A549 (cell line): ENCODE data around the gene SLC25A40. TPM values are rescaled to one million over a fixed set of nuclear protein-coding genes. Genes with fewer than 3 reads are reported as not detected.

Source experiments
- ATAC-seq, 2 experiments: fragments of 200-7000 bp in 1 of 2; fragments of >200 bp in 1 of 2; cut with Nextera tagmentation in 1 of 2; cut with Tn5 transposase in 1 of 2; 3 replicates each; pipeline versions ENCODE4 v1.8.0 to v1.9.1; 2018 to 2020; ENCODE audit warnings: mild to moderate bottlenecking in 1 of 2, moderate library complexity in 1 of 2
- CTCF ChIA-PET: fragments of 300-600 bp; sonication (Branson Sonifier 250); formaldehyde crosslinking; extraction: SDS; loops from one replicate; lab custom pipeline; 2021; ENCODE audit warnings: antibody characterized with exemption, inconsistent platforms; lab: Yijun Ruan, JAX
- POLR2A ChIA-PET: fragments of 350-600 bp; formaldehyde crosslinking; extraction: SDS; loops from one replicate; lab custom pipeline; 2021; ENCODE audit warnings: antibody characterized with exemption, inconsistent platforms; lab: Yijun Ruan, JAX
- DNase-seq, 2 experiments: peaks; one replicate each; pipeline versions ENCODE4 v3.0.0 to v3.0.0-alpha.2; 2011 to 2016; ENCODE audit warnings: low read depth in 1 of 2, low spot score in 1 of 2
- FAIRE-seq: peaks from 2 replicates; lab custom pipeline; 2011; peaks lifted over from hg19 to GRCh38; lab: Jason Lieb, UNC
- H3K27ac ChIP-seq, 2 experiments: fragments of >200 bp; sonication (Bioruptor Twin); formaldehyde crosslinking; 3 replicates each; pipeline ENCODE4 v1.5.1; 2016 to 2017
- H3K4me1 ChIP-seq: fragments of >200 bp; sonication (Bioruptor Twin); formaldehyde crosslinking; 3 replicates; pipeline ENCODE4 v1.6.1; 2016
- H3K4me2 ChIP-seq: fragments of >200 bp; sonication (Bioruptor Twin); formaldehyde crosslinking; 3 replicates; pipeline ENCODE4 v1.6.1; 2016
- H3K4me3 ChIP-seq: fragments of >200 bp; sonication (Bioruptor Twin); formaldehyde crosslinking; 3 replicates; pipeline ENCODE4 v1.5.1; 2016
- H3K9me3 ChIP-seq: fragments of >200 bp; sonication (Bioruptor Twin); formaldehyde crosslinking; 3 replicates; pipeline ENCODE4 v1.6.1; 2016
- CBX2 ChIP-seq: fragments of 200-600 bp; sonication (generic); IDR thresholded peaks from 2 replicates; pipeline ENCODE4 v1.6.1; 2016; ENCODE audit warnings: low read depth, mild to moderate bottlenecking, borderline replicate concordance
- FOSB ChIP-seq: fragments of 250-450 bp; sonication (Bioruptor Pico); IDR thresholded peaks from 2 replicates; pipeline ENCODE4 v1.5.0; 2020; ENCODE audit warnings: mild to moderate bottlenecking, moderate library complexity
- FOXS1 ChIP-seq: fragments of 250-450 bp; sonication (Bioruptor Pico); IDR thresholded peaks from 2 replicates; pipeline ENCODE4 v1.5.0; 2020; ENCODE audit warnings: mild to moderate bottlenecking, moderate library complexity
- HDAC2 ChIP-seq: fragments of 200-600 bp; sonication (generic); IDR thresholded peaks from 2 replicates; pipeline ENCODE4 v1.6.1; 2016
- HEYL ChIP-seq: fragments of 250-450 bp; sonication (Bioruptor Pico); IDR thresholded peaks from 2 replicates; pipeline ENCODE4 v1.8.0; 2021; ENCODE audit warnings: mild to moderate bottlenecking, moderate library complexity
- HOXA7 ChIP-seq: fragments of 250-450 bp; sonication (Bioruptor Pico); IDR thresholded peaks from 2 replicates; pipeline ENCODE4 v1.5.0; 2020; ENCODE audit warnings: mild to moderate bottlenecking, moderate library complexity
- HOXB13 ChIP-seq: fragments of 250-450 bp; sonication (Bioruptor Pico); IDR thresholded peaks from 2 replicates; pipeline ENCODE4 v1.5.0; 2020; ENCODE audit warnings: low read depth, mild to moderate bottlenecking, moderate library complexity
- HOXB5 ChIP-seq: fragments of 250-450 bp; sonication (Bioruptor Pico); IDR thresholded peaks from 2 replicates; pipeline ENCODE4 v1.5.0; 2020; ENCODE audit warnings: mild to moderate bottlenecking, moderate library complexity
- JUN ChIP-seq, 2 experiments: fragments of >200 bp; sonication (Bioruptor Twin); formaldehyde crosslinking; IDR thresholded peaks; 2 replicates in 1 of 2; 3 replicates in 1 of 2; pipeline ENCODE4 v1.6.1; 2016 to 2017
- KDM1A ChIP-seq: fragments of 200-600 bp; sonication (generic); IDR thresholded peaks from 2 replicates; pipeline ENCODE4 v1.6.1; 2016; ENCODE audit warnings: low read depth, mild to moderate bottlenecking
- MAFK ChIP-seq: fragments of 450-650 bp; IDR thresholded peaks from 2 replicates; pipeline ENCODE4 v1.6.1; 2014; ENCODE audit not compliant: partially characterized antibody
- MYC ChIP-seq: IDR thresholded peaks from 2 replicates; pipeline ENCODE4 v1.6.1; 2012; ENCODE audit warnings: mild to moderate bottlenecking, inconsistent platforms, low read length, improper control_type of control experiment, borderline replicate concordance
- NPAS2 ChIP-seq: fragments of 250-450 bp; sonication (Bioruptor Pico); IDR thresholded peaks from 2 replicates; pipeline ENCODE4 v1.8.0; 2022; ENCODE audit warnings: mild to moderate bottlenecking, moderate library complexity, borderline replicate concordance
- RFX5 ChIP-seq: fragments of 450-650 bp; IDR thresholded peaks from 2 replicates; pipeline ENCODE4 v1.7.1; 2014; ENCODE audit warnings: antibody characterized with exemption, mild to moderate bottlenecking, moderate library complexity
- RNF2 ChIP-seq: fragments of 200-600 bp; sonication (generic); IDR thresholded peaks from 2 replicates; pipeline ENCODE4 v1.6.1; 2016; ENCODE audit warnings: low read depth, mild to moderate bottlenecking, antibody characterized with exemption, moderate library complexity, borderline replicate concordance
- TFCP2L1 ChIP-seq: fragments of 250-450 bp; sonication (Bioruptor Pico); IDR thresholded peaks from 2 replicates; pipeline ENCODE4 v1.5.0; 2021; ENCODE audit warnings: mild to moderate bottlenecking
- TP53 ChIP-seq: fragments of 250-450 bp; sonication (Bioruptor Pico); IDR thresholded peaks from 2 replicates; pipeline ENCODE4 v1.5.0; 2021; ENCODE audit warnings: mild to moderate bottlenecking, moderate library complexity
- ZSCAN20 ChIP-seq: fragments of 250-450 bp; sonication (Bioruptor Pico); IDR thresholded peaks from 2 replicates; pipeline ENCODE4 v1.8.0; 2022; ENCODE audit warnings: mild to moderate bottlenecking, moderate library complexity
- WGBS: methylation state at CpG from one replicate; pipeline ENCODE4 v1.1.6; 2017; ENCODE audit errors: missing lambda C conversion rate; 5-methylcytosine and 5-hydroxymethylcytosine counted together
- polyA plus RNA-seq, 4 experiments: library from polyadenylated mRNA; depleted of rRNA in 3 of 4; stranded (reverse); fragments of >200 nt; fragmentation: RNase III in 1 of 4; extraction: RNeasy Plus Mini Kit Qiagen cat#74134 plus additional on column Dnase treatment in 1 of 4; gene quantifications; 2 replicates in 3 of 4; 3 replicates in 1 of 4; pipeline ENCODE4 v1.2.3, GENCODE V29; 2011 to 2017
- TF ChIP-seq, protein P1 (sequence below): fragments of 200-600 bp; sonication (generic); IDR thresholded peaks from 2 replicates; pipeline ENCODE4 v1.6.1; 2016; ENCODE audit warnings: antibody characterized with exemption, mild to moderate bottlenecking, moderate library complexity
- TF ChIP-seq, protein P2 (sequence below): fragments of 250-450 bp; sonication (Bioruptor Pico); IDR thresholded peaks from 2 replicates; pipeline ENCODE4 v1.5.0; 2021; ENCODE audit warnings: mild to moderate bottlenecking, moderate library complexity, borderline replicate concordance
- TF ChIP-seq, protein P3 (sequence below): fragments of >200 bp; sonication (Bioruptor Twin); formaldehyde crosslinking; IDR thresholded peaks from 2 replicates; pipeline ENCODE4 v1.6.1; 2016
- TF ChIP-seq, protein P4 (sequence below): IDR thresholded peaks from 2 replicates; pipeline ENCODE4 v1.6.1; 2012
- TF ChIP-seq, protein P5 (sequence below): IDR thresholded peaks from 2 replicates; pipeline ENCODE4 v1.6.1; 2012; ENCODE audit warnings: low read depth, borderline replicate concordance
- TF ChIP-seq, protein P6 (sequence below): fragments of >200 bp; sonication (Bioruptor Twin); formaldehyde crosslinking; IDR thresholded peaks from 3 replicates; pipeline ENCODE4 v1.6.1; 2016
- TF ChIP-seq, protein P7 (sequence below): fragments of 150-350 bp; IDR thresholded peaks from 2 replicates; pipeline ENCODE4 v1.6.1; 2014; ENCODE audit warnings: low read depth, mild to moderate bottlenecking, low read length

The SLC25A40 gene
- polyA plus RNA-seq, 2 of the 4 experiments (the other 2 are of a cell fraction) = 11.8 to 22.0 TPM

DNA sequence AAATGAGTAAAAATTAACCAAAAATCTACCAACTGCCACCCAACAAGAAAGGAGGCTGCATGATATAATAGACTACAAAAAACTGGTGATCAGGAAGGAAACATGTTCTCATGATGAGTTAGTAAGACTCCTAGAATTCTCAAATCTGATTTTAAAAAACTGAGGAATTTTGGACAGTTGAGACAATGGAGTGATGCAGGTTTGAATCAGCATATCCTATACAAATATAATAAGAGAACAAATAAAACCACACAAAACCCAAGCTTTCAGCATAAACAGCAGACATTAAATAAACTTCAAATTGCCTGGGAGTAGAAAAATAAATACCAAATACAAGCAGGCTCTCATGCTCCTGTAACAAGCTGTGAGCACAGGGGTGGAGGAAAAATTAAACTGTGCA lies 57.8 kb downstream of the SLC25A40 start:
- FAIRE-seq = no peak
- Histone ChIP-seq H3K4me2 (no peak overlapping the region), H3K27ac (no peak overlapping the region), H3K9me3 (no peaks in the 10 kb centered on the region), H3K4me1 (no peaks in the 10 kb centered on the region)
- CTCF ChIA-PET = no interaction called here
- no peak for DNase-seq
- ATAC-seq = no peak
- no peak for TF ChIP-seq HOXB5 (CRISPR knock-in tag)
- TF ChIP-seq, protein P1, sequence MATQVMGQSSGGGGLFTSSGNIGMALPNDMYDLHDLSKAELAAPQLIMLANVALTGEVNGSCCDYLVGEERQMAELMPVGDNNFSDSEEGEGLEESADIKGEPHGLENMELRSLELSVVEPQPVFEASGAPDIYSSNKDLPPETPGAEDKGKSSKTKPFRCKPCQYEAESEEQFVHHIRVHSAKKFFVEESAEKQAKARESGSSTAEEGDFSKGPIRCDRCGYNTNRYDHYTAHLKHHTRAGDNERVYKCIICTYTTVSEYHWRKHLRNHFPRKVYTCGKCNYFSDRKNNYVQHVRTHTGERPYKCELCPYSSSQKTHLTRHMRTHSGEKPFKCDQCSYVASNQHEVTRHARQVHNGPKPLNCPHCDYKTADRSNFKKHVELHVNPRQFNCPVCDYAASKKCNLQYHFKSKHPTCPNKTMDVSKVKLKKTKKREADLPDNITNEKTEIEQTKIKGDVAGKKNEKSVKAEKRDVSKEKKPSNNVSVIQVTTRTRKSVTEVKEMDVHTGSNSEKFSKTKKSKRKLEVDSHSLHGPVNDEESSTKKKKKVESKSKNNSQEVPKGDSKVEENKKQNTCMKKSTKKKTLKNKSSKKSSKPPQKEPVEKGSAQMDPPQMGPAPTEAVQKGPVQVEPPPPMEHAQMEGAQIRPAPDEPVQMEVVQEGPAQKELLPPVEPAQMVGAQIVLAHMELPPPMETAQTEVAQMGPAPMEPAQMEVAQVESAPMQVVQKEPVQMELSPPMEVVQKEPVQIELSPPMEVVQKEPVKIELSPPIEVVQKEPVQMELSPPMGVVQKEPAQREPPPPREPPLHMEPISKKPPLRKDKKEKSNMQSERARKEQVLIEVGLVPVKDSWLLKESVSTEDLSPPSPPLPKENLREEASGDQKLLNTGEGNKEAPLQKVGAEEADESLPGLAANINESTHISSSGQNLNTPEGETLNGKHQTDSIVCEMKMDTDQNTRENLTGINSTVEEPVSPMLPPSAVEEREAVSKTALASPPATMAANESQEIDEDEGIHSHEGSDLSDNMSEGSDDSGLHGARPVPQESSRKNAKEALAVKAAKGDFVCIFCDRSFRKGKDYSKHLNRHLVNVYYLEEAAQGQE = no peak
- no peak for TF ChIP-seq HDAC2
- no peak for TF ChIP-seq KDM1A
- TF ChIP-seq MAFK = no peak
- no peak for TF ChIP-seq TP53 (CRISPR knock-in tag)
- TF ChIP-seq HOXB13 (CRISPR knock-in tag) = no peak
- TF ChIP-seq, protein P2, sequence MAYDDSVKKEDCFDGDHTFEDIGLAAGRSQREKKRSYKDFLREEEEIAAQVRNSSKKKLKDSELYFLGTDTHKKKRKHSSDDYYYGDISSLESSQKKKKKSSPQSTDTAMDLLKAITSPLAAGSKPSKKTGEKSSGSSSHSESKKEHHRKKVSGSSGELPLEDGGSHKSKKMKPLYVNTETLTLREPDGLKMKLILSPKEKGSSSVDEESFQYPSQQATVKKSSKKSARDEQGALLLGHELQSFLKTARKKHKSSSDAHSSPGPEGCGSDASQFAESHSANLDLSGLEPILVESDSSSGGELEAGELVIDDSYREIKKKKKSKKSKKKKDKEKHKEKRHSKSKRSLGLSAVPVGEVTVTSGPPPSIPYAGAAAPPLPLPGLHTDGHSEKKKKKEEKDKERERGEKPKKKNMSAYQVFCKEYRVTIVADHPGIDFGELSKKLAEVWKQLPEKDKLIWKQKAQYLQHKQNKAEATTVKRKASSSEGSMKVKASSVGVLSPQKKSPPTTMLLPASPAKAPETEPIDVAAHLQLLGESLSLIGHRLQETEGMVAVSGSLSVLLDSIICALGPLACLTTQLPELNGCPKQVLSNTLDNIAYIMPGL (CRISPR knock-in tag) = no peak
- TF ChIP-seq ZSCAN20 (CRISPR knock-in tag) = no peak
- TF ChIP-seq RNF2 = no peak
- TF ChIP-seq, protein P3, sequence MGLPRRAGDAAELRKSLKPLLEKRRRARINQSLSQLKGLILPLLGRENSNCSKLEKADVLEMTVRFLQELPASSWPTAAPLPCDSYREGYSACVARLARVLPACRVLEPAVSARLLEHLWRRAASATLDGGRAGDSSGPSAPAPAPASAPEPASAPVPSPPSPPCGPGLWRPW = no peak
- TF ChIP-seq TFCP2L1 (CRISPR knock-in tag) = no peak
- TF ChIP-seq, protein P4, sequence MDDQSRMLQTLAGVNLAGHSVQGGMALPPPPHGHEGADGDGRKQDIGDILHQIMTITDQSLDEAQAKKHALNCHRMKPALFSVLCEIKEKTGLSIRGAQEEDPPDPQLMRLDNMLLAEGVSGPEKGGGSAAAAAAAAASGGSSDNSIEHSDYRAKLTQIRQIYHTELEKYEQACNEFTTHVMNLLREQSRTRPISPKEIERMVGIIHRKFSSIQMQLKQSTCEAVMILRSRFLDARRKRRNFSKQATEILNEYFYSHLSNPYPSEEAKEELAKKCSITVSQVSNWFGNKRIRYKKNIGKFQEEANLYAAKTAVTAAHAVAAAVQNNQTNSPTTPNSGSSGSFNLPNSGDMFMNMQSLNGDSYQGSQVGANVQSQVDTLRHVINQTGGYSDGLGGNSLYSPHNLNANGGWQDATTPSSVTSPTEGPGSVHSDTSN = no peak
- no peak for TF ChIP-seq CBX2
- TF ChIP-seq, protein P5, sequence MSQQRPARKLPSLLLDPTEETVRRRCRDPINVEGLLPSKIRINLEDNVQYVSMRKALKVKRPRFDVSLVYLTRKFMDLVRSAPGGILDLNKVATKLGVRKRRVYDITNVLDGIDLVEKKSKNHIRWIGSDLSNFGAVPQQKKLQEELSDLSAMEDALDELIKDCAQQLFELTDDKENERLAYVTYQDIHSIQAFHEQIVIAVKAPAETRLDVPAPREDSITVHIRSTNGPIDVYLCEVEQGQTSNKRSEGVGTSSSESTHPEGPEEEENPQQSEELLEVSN = no peak
- TF ChIP-seq NPAS2 (CRISPR knock-in tag) = no peak
- TF ChIP-seq, all 56 proteins: peak for 0
- H3K4me3 ChIP-seq = no peak overlapping the region
- POLR2A ChIA-PET = no interaction called here

DNA sequence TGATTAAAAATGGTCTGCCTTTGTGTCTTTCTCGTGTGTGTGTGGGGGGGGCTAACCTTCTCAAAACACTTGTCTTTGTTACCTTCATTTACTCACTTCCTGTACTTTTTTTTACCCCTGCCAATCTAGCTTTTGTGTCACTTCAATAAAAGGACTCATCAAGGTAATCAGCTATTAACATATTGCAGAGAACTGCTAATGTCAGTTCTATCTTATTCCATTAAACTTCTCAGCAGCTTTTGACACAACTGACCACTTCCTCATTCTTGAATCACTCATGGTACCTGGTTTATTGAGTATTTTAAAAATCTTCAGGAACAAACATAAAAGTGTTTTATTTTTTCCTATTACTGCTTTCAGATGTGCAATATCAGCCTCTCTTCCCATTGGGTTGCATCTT lies 59.8 kb downstream of the SLC25A40 start:
- ChIA-PET CTCF (interaction anchor here (1.4 kb wide), 1 partner anchor 71 kb away, joined by 3 read pairs; no protein-coding TSS in a partner anchor), POLR2A (no interaction called here)
- H3K4me2 ChIP-seq = no peak overlapping the region
- H3K9me3 ChIP-seq = no peaks in the 10 kb centered on the region
- 7% methylated on average over 1 of the region's 1 CpG for WGBS
- ATAC-seq (no peak), FAIRE-seq (no peak), DNase-seq (no peak)
- H3K4me3 ChIP-seq = no peak overlapping the region
- H3K27ac ChIP-seq = no peak overlapping the region
- H3K4me1 ChIP-seq = no peaks in the 10 kb centered on the region
- TF ChIP-seq, protein P6, sequence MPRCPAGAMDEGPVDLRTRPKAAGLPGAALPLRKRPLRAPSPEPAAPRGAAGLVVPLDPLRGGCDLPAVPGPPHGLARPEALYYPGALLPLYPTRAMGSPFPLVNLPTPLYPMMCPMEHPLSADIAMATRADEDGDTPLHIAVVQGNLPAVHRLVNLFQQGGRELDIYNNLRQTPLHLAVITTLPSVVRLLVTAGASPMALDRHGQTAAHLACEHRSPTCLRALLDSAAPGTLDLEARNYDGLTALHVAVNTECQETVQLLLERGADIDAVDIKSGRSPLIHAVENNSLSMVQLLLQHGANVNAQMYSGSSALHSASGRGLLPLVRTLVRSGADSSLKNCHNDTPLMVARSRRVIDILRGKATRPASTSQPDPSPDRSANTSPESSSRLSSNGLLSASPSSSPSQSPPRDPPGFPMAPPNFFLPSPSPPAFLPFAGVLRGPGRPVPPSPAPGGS = no peak
- no peak for TF ChIP-seq FOSB (CRISPR knock-in tag)
- TF ChIP-seq HEYL (CRISPR knock-in tag) = no peak
- TF ChIP-seq RFX5 = no peak
- TF ChIP-seq HOXB13 (CRISPR knock-in tag) = no peak
- TF ChIP-seq MAFK = no peak
- TF ChIP-seq JUN (IDR thresholded peaks at IDR 0.05) = no peak
- TF ChIP-seq MYC = no peak
- TF ChIP-seq FOXS1 (CRISPR knock-in tag) = no peak
- no peak for TF ChIP-seq HOXA7 (CRISPR knock-in tag)
- TF ChIP-seq, protein P7, sequence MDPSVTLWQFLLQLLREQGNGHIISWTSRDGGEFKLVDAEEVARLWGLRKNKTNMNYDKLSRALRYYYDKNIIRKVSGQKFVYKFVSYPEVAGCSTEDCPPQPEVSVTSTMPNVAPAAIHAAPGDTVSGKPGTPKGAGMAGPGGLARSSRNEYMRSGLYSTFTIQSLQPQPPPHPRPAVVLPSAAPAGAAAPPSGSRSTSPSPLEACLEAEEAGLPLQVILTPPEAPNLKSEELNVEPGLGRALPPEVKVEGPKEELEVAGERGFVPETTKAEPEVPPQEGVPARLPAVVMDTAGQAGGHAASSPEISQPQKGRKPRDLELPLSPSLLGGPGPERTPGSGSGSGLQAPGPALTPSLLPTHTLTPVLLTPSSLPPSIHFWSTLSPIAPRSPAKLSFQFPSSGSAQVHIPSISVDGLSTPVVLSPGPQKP = no peak
- TF ChIP-seq, protein P3 = no peak
